GM10266 (cell line): ENCODE data around the gene HJV.
"Not testable (repeated sequence)": the region's sequence is repeated elsewhere in the genome, so short reads cannot be mapped to it uniquely, and the experiment has no call there.

Experiments used
- DNase-seq: peaks from one replicate; pipeline ENCODE4 v3.0.0; 2012; ENCODE audit errors: extremely low spot score
- CTCF ChIP-seq: IDR thresholded peaks from 2 replicates; pipeline ENCODE4 v1.5.1; 2012; ENCODE audit warnings: mild to moderate bottlenecking, low read depth; ENCODE audit not compliant: control insufficient read depth, insufficient read depth; ENCODE audit errors: missing control alignments

Gene HJV

GRCh38 chr1:146039844-146040194, 18.3 kb upstream of the HJV start:
- no peak for DNase-seq
- no peak for TF ChIP-seq CTCF

GRCh38 chr1:146036965-146037646, 15.6 kb upstream of the HJV start:
- TF ChIP-seq CTCF = no peak
- no peak for DNase-seq

GRCh38 chr1:146036241-146036964, 14.9 kb upstream of the HJV start:
- no peak for TF ChIP-seq CTCF
- DNase-seq = no peak

GRCh38 chr1:146035048-146035423, 13.5 kb upstream of the HJV start:
- DNase-seq = no peak
- TF ChIP-seq CTCF = no peak

- no peak for DNase-seq
- peak; percentile 54 for TF ChIP-seq CTCF
These were observed 11.2 kb upstream of the HJV start for GRCh38 chr1:146032631-146033219.

- no peak for TF ChIP-seq CTCF
- no peak for DNase-seq
These were observed 9.9 kb upstream of the HJV start for GRCh38 chr1:146031476-146031875.

GRCh38 chr1:146029117-146029516, 7.6 kb upstream of the HJV start:
- no peak for DNase-seq
- no peak for TF ChIP-seq CTCF

GRCh38 chr1:146026650-146027049, 5.1 kb upstream of the HJV start:
- not testable (repeated sequence) for DNase-seq

- DNase-seq = not testable (repeated sequence)
These were observed 4.4 kb upstream of the HJV start for GRCh38 chr1:146025787-146026495.
